ENCODE data around the gene CXCL10. TPM values are rescaled to one million over a fixed set of nuclear protein-coding genes. Genes with fewer than 3 reads are reported as not detected.
"Not testable (repeated sequence)": the region's sequence is repeated elsewhere in the genome, so short reads cannot be mapped to it uniquely, and the experiment has no call there.

Gene CXCL10
- total RNA-seq, 6 donors from 2014 or later = 0.46 to 7.3 (median 3.1) TPM

- DNase-seq = no peak
- TF ChIP-seq POLR2AphosphoS5 (IDR thresholded peaks at IDR 0.05) = no peak
- ATAC-seq (ENCODE audit: low FRiP score in 2 of 2) = no peak
- Histone ChIP-seq H3K9me3 (no peaks in the 10 kb centered on the region), H3K27ac (no peak overlapping the region), H3K4me1 (no peaks in the 10 kb centered on the region), H3K36me3 (no peaks in the 10 kb centered on the region), H3K4me3 (no peak overlapping the region), H3K27me3 (no peaks in the 10 kb centered on the region)
- 58 to 61% methylated on average over 4 of the region's 4 CpGs for WGBS, 2 donors
These were observed 21.1 kb downstream of the CXCL10 start for GRCh38 chr4:76002176-76002575.

GRCh38 chr4:76001700-76002099 lies 21.6 kb downstream of the CXCL10 start:
- 69 to 70% methylated on average over 7 of the region's 7 CpGs for whole genome bisulfite sequencing, 2 donors
- H3K4me3 ChIP-seq = no peak overlapping the region
- H3K4me1 ChIP-seq = no peaks in the 10 kb centered on the region
- no peaks in the 10 kb centered on the region for H3K9me3 ChIP-seq
- H3K27me3 ChIP-seq = no peaks in the 10 kb centered on the region
- ATAC-seq (ENCODE audit: low FRiP score in 2 of 2) (no peak), DNase-seq (no peak)
- no peaks in the 10 kb centered on the region for H3K36me3 ChIP-seq
- TF ChIP-seq EP300 (IDR thresholded peaks at IDR 0.05) (no peak), POLR2AphosphoS5 (IDR thresholded peaks at IDR 0.05) (no peak), POLR2A (IDR thresholded peaks at IDR 0.05) (no peak)
- TF ChIP-seq, protein P1, sequence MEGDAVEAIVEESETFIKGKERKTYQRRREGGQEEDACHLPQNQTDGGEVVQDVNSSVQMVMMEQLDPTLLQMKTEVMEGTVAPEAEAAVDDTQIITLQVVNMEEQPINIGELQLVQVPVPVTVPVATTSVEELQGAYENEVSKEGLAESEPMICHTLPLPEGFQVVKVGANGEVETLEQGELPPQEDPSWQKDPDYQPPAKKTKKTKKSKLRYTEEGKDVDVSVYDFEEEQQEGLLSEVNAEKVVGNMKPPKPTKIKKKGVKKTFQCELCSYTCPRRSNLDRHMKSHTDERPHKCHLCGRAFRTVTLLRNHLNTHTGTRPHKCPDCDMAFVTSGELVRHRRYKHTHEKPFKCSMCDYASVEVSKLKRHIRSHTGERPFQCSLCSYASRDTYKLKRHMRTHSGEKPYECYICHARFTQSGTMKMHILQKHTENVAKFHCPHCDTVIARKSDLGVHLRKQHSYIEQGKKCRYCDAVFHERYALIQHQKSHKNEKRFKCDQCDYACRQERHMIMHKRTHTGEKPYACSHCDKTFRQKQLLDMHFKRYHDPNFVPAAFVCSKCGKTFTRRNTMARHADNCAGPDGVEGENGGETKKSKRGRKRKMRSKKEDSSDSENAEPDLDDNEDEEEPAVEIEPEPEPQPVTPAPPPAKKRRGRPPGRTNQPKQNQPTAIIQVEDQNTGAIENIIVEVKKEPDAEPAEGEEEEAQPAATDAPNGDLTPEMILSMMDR (IDR thresholded peaks at IDR 0.05) = no peak
- no peak overlapping the region for H3K27ac ChIP-seq

- Histone ChIP-seq H3K4me1 (no peaks in the 10 kb centered on the region), H3K4me3 (no peak overlapping the region), H3K9me3 (no peaks in the 10 kb centered on the region), H3K36me3 (no peaks in the 10 kb centered on the region), H3K27ac (no peak overlapping the region), H3K27me3 (no peaks in the 10 kb centered on the region)
- TF ChIP-seq EP300 (IDR thresholded peaks at IDR 0.05) (no peak), POLR2A (IDR thresholded peaks at IDR 0.05) (no peak), POLR2AphosphoS5 (IDR thresholded peaks at IDR 0.05) (no peak)
- TF ChIP-seq, protein P1 (IDR thresholded peaks at IDR 0.05) = no peak
- DNase-seq (no peak), ATAC-seq (ENCODE audit: low FRiP score in 2 of 2) (no peak)
- 67 to 69% methylated on average over 1 of the region's 1 CpG for WGBS, 2 donors
These were observed 23.0 kb downstream of the CXCL10 start for GRCh38 chr4:76000279-76000678.

GRCh38 chr4:75998525-75999147 lies 24.7 kb downstream of the CXCL10 start:
- H3K4me3 ChIP-seq; H3K36me3 ChIP-seq; H3K9me3 ChIP-seq; H3K4me1 ChIP-seq; H3K27ac ChIP-seq; DNase-seq; ATAC-seq (ENCODE audit: low FRiP score in 2 of 2); H3K27me3 ChIP-seq: not testable (repeated sequence)
- WGBS, 2 donors = 79 to 85% methylated on average over 2 of the region's 2 CpGs

DNA sequence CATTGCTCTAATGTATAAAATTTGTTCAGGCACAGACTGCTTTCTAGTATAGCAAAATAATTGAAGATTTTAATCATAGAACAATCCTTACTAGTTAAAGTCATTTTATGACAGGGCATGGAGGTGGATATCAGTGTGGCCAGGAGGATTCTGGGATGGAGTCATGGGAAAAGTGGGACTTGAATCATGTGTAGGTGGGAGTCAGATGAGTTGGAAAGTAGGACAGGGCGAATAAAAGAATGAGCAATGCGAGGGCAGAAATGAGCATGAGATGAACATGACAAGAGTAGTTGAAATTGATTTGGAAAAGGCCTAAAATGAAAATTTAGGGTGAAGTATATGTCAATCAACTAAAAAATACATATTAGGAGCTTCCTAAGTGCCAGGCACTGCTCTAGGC lies 25.4 kb downstream of the CXCL10 start:
- ATAC-seq (ENCODE audit: low FRiP score in 2 of 2) (no peak), DNase-seq (no peak)
- H3K27me3 ChIP-seq = no peaks in the 10 kb centered on the region
- no peak overlapping the region for H3K4me3 ChIP-seq
- WGBS, 2 donors = 82 to 93% methylated on average over 2 of the region's 2 CpGs
- no peaks in the 10 kb centered on the region for H3K9me3 ChIP-seq
- TF ChIP-seq EP300 (IDR thresholded peaks at IDR 0.05) (no peak), POLR2A (IDR thresholded peaks at IDR 0.05) (no peak), POLR2AphosphoS5 (IDR thresholded peaks at IDR 0.05) (no peak)
- TF ChIP-seq, protein P1 (IDR thresholded peaks at IDR 0.05) = no peak
- H3K4me1 ChIP-seq = no peaks in the 10 kb centered on the region
- H3K27ac ChIP-seq = no peak overlapping the region
- no peaks in the 10 kb centered on the region for H3K36me3 ChIP-seq

GRCh38 chr4:75997081-75997480 lies 26.2 kb downstream of the CXCL10 start:
- Histone ChIP-seq H3K36me3 (no peaks in the 10 kb centered on the region), H3K4me1 (no peaks in the 10 kb centered on the region), H3K27me3 (no peaks in the 10 kb centered on the region), H3K4me3 (no peak overlapping the region), H3K27ac (no peak overlapping the region), H3K9me3 (no peaks in the 10 kb centered on the region)
- no peak for DNase-seq
- no peak for ATAC-seq (ENCODE audit: low FRiP score in 2 of 2)
- 68% methylated on average over 1 of the region's 1 CpG for whole genome bisulfite sequencing, 2 donors
- TF ChIP-seq, protein P1 (IDR thresholded peaks at IDR 0.05) = no peak
- no peak for TF ChIP-seq EP300 (IDR thresholded peaks at IDR 0.05)
- TF ChIP-seq POLR2AphosphoS5 (IDR thresholded peaks at IDR 0.05) = no peak
- no peak for TF ChIP-seq POLR2A (IDR thresholded peaks at IDR 0.05)
